Ovary (tissue), 9 donors: Measurements from ENCODE around the gene TBL1X. TPM values are rescaled to one million over a fixed set of nuclear protein-coding genes. Genes with fewer than 3 reads are reported as not detected.

Experiments
- DNase-seq, 5 donors: peaks; one replicate each; pipeline ENCODE4 v3.0.0-alpha.2; 2019 to 2020
- H3K27ac ChIP-seq, 2 donors: fragments of 200-600 bp; one replicate each; pipeline versions ENCODE4 v1.5.1 to v1.8.0; 2019 to 2022
- H3K27me3 ChIP-seq: fragments of 200-600 bp; one replicate; pipeline ENCODE4 v1.8.0; 2022
- H3K36me3 ChIP-seq: fragments of 200-600 bp; sonication (generic); one replicate; pipeline ENCODE4 v1.5.1; 2019
- H3K4me1 ChIP-seq: one replicate; pipeline ENCODE4 v1.8.1; 2013; ENCODE audit warnings: mild to moderate bottlenecking, moderate library complexity; ENCODE audit not compliant: insufficient read depth
- H3K4me3 ChIP-seq: fragments of 200-600 bp; sonication (generic); one replicate; pipeline ENCODE4 v1.5.1; 2017
- H3K9me3 ChIP-seq, 2 donors: fragments of 200-600 bp in 1 of 2; sonication (generic) in 1 of 2; one replicate each; pipeline versions ENCODE4 v1.5.1 to v1.8.1; 2013 to 2019; ENCODE audit warnings: mild to moderate bottlenecking in 1 of 2, moderate library complexity in 1 of 2
- EP300 ChIP-seq: sonication (generic); formaldehyde crosslinking; IDR thresholded peaks from one replicate; pipeline ENCODE4 v1.6.1; 2017; ENCODE audit warnings: antibody characterized with exemption
- POLR2A ChIP-seq: fragments of 450-650 bp; IDR thresholded peaks from one replicate; pipeline ENCODE4 v1.6.1; 2017; ENCODE audit warnings: antibody characterized with exemption, mild to moderate bottlenecking, moderate library complexity
- WGBS, 3 donors: extraction: QIAGEN DNeasy Blood & Tissue Kit in 1 of 3; methylation state at CpG; one replicate each; pipeline versions ENCODE4 v1.1.5 to v1.1.7; 2013 to 2017; 5-methylcytosine and 5-hydroxymethylcytosine counted together
- intact Hi-C, 4 donors: fragments of 100-400 bp; cut with DNase I; formaldehyde crosslinking; loops; one replicate each; pipeline versions ENCODE4 v1.11.0 to v1.15.1; 2022 to 2023
- polyA plus RNA-seq, 2 donors: library from polyadenylated mRNA; stranded (reverse); fragments of 200-250 nt in 1 of 2; fragments of 350-450 nt in 1 of 2; fragmentation: Illumina TruSeq in 1 of 2; extraction: RNeasy Lipid Tissue Mini Kit (QIAGEN cat#74804) in 1 of 2; gene quantifications; one replicate each; pipeline ENCODE4 v1.2.3, GENCODE V29; 2013 to 2014
- total RNA-seq, 7 donors: library from RNA; depleted of rRNA in 2 of 7; stranded (reverse); fragments of >200 nt in 2 of 7; fragmentation: NEBNext Ultra II Directional in 3 of 7; extraction: Animal tissue kit (Norgen Biotek cat#: 25700) in 3 of 7; gene quantifications; one replicate each; pipeline versions ENCODE4 v1.1.0 to v1.2.4, GENCODE V29; 2016 to 2023
- TF ChIP-seq, protein P1 (sequence below), 3 donors: fragments of 450-650 bp in 2 of 3; fragments of 200-600 bp in 1 of 3; IDR thresholded peaks; one replicate each; pipeline versions ENCODE4 v1.5.1 to v1.8.0; 2016 to 2022; ENCODE audit warnings: antibody characterized with exemption in 3 of 3, mild to moderate bottlenecking in 1 of 3
- donor health status: DM: no; HTN: no; CAD: no; lungs with moderate emphysema.
- donor health status: DM: no; HTN: no; CAD: no.
- donor health status: Bipolar disorder and iron deficiency.
- donor health status: DM: yes; HTN: yes; CAD: no.
- donor health status: DM: no; HTN: no; CAD: no.
- donor health status: DM: yes; HTN: yes; CAD: no.

Gene TBL1X
- total and polyA plus RNA-seq, 9 donors, result 11.3 to 50.5 (median 32.0) TPM

GRCh38 chrX:9737363-9737762 is 272.5 kb downstream of the TBL1X start:
- TF ChIP-seq EP300, result no peak
- TF ChIP-seq, protein P1, sequence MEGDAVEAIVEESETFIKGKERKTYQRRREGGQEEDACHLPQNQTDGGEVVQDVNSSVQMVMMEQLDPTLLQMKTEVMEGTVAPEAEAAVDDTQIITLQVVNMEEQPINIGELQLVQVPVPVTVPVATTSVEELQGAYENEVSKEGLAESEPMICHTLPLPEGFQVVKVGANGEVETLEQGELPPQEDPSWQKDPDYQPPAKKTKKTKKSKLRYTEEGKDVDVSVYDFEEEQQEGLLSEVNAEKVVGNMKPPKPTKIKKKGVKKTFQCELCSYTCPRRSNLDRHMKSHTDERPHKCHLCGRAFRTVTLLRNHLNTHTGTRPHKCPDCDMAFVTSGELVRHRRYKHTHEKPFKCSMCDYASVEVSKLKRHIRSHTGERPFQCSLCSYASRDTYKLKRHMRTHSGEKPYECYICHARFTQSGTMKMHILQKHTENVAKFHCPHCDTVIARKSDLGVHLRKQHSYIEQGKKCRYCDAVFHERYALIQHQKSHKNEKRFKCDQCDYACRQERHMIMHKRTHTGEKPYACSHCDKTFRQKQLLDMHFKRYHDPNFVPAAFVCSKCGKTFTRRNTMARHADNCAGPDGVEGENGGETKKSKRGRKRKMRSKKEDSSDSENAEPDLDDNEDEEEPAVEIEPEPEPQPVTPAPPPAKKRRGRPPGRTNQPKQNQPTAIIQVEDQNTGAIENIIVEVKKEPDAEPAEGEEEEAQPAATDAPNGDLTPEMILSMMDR (IDR thresholded peaks at IDR 0.05), result no peak
- TF ChIP-seq POLR2A, result no peak
- no peak overlapping the region for H3K27ac ChIP-seq
- WGBS, 3 donors, result 68 to 73% (median 69%) methylated on average over 7 of the region's 7 CpGs
- H3K4me1 ChIP-seq, result no peaks in the 10 kb centered on the region
- no peak for DNase-seq
- no peaks in the 10 kb centered on the region for H3K27me3 ChIP-seq
- H3K9me3 ChIP-seq, result no peaks in the 10 kb centered on the region
- H3K4me3 ChIP-seq, result no peak overlapping the region
- intact Hi-C loops, result no loop called here
- no peaks in the 10 kb centered on the region for H3K36me3 ChIP-seq

GRCh38 chrX:9738151-9738550 is 273.3 kb downstream of the TBL1X start:
- TF ChIP-seq EP300 (no peak), POLR2A (no peak)
- TF ChIP-seq, protein P1 (IDR thresholded peaks at IDR 0.05), result no peak
- no peak overlapping the region for H3K4me3 ChIP-seq
- no peak for DNase-seq
- H3K27me3 ChIP-seq, result no peaks in the 10 kb centered on the region
- H3K27ac ChIP-seq, result no peak overlapping the region
- no peaks in the 10 kb centered on the region for H3K4me1 ChIP-seq
- intact Hi-C loops, result no loop called here
- no peaks in the 10 kb centered on the region for H3K9me3 ChIP-seq
- no peaks in the 10 kb centered on the region for H3K36me3 ChIP-seq
- WGBS, 3 donors, result 36 to 49% (median 37%) methylated on average over 3 of the region's 3 CpGs

DNA sequence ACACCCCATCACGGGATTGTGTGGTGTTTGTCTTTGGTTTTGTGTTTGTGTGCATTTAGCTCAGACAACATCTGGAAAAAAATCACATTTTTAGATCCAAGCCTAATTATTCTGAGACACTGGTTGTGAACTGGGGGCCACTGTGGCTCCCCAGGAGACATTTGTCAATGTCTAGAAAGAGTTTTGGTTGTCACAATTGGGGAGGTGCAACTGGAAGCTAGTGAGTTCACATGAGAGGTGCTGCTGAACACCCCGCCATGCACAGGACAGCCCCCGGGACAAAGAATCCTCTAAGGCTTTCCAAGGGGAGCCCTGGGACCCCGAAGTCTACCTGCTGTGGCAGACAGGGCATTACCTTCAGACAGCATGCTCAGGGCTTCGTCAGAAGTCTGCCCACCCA is 274.3 kb downstream of the TBL1X start:
- no peak overlapping the region for H3K4me3 ChIP-seq
- 73 to 78% (median 77%) methylated on average over 5 of the region's 5 CpGs for WGBS, 3 donors
- TF ChIP-seq POLR2A (no peak), EP300 (no peak)
- TF ChIP-seq, protein P1 (IDR thresholded peaks at IDR 0.05), result no peak
- H3K27me3 ChIP-seq, result no peaks in the 10 kb centered on the region
- no peak for DNase-seq
- no peaks in the 10 kb centered on the region for H3K9me3 ChIP-seq
- H3K4me1 ChIP-seq, result no peaks in the 10 kb centered on the region
- intact Hi-C loops, result no loop called here
- no peak overlapping the region for H3K27ac ChIP-seq
- H3K36me3 ChIP-seq, result no peaks in the 10 kb centered on the region

- no peak overlapping the region for H3K27ac ChIP-seq
- H3K9me3 ChIP-seq, result no peaks in the 10 kb centered on the region
- 64 to 68% (median 67%) methylated on average over 11 of the region's 11 CpGs for WGBS, 3 donors
- H3K36me3 ChIP-seq, result no peaks in the 10 kb centered on the region
- no peak for TF ChIP-seq EP300
- TF ChIP-seq, protein P1 (IDR thresholded peaks at IDR 0.05), result no peak
- TF ChIP-seq POLR2A, result no peak
- intact Hi-C loops, result no loop called here
- no peak for DNase-seq
- no peaks in the 10 kb centered on the region for H3K27me3 ChIP-seq
- H3K4me3 ChIP-seq, result no peak overlapping the region
- no peaks in the 10 kb centered on the region for H3K4me1 ChIP-seq
Measured at GRCh38 chrX:9745417-9746115, 280.7 kb downstream of the TBL1X start.
